GM19455 (cell line): ENCODE results near the gene PHACTR2.

Experiments used
- ATAC-seq: cut with Tn5 transposase; IDR thresholded peaks from one replicate; pipeline ENCODE4 v1.9.1; 2021; ENCODE audit not compliant: unreplicated experiment

PHACTR2 gene

DNA sequence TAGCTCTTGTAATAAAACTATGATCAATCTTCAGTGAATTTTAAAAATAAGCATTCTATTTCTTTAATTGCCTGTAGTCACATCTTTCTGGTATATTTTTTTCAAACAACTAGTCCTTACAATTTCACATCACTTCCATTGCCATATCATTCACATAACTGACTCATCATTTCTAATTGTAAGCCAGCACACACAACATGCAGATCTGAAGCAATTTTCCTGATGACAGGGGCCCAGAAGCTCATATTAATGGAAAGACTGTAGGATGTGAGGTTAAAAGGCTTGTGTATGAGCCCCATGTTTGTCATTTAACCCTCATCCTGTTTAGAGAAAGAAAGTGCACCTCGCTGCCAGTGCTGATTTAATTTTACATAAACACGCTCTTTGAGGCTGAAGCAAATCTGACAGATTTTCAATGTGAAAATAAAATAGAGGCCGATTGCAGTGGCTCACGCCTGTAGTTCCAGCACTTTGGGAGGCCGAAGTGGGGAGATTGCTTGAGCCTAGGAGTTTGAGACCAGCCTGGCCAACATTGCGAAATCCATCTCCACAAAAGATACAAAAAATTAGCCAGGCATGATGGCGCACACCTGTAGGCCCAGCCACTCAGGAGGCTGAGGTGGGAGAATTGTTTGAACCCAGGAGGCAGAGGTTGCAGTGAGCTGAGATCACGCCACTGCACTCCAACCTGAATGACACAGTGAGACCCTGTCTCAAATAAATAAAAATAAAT is 125.2 kb downstream of the PHACTR2 start:
- no peak for ATAC-seq

GRCh38 chr6:143803769-143804568 is 126.2 kb downstream of the PHACTR2 start:
- ATAC-seq = no peak

DNA sequence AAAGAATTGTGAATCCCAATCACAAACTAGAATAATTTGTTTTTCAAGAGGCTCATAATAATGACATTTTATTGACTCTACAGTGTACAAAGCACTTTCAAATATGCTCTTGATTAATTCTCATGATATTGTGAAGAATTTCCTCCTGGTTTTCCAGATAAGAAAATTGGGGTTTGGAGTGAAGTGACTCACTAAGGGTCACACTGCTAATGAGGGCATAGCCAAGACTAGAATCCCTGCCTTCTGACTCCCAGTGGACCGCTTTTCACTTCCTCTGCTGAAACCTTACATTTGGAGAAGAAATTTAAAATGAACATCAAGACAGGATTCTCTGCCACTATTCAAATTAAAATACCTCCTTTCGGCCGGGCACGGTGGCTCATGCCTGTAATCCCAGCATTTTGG is 127.1 kb downstream of the PHACTR2 start:
- no peak for ATAC-seq

DNA sequence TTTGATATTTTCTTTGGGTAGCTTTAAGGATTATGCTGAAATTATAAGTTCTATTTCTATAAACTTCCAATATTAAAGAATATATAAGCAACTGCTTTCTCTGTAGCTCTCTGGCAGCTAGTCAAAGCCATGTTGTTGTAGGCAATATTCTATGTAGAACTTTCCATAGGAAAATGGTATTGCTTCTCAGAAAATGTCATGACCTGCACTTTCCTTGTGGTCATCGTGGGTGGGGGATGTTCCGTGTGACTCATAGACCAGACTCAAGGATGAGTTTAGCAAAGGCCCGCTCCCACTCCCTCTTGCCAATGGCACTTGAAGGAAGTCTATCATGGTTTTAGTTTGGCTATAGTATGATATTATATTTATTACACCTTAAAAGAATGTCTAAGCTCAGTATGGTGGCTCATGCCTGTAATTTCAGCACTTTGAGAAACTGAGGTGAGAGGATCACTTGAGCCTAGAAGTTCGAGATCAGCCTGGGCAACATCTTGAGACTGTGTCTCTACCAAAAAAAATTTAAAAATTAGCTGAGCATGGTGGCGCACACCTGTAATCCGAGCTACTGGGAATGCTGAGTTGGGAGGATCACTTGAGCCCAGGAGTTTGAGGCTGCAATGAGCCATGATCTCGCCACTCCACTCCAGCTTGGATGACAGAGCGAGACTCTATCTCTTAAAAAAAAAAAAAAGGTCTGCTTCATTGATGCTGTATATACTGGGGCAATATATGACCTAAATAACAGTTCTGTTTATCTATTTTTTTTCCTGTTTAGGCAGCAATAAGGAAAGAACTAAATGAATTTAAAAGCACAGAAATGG is 128.7 kb downstream of the PHACTR2 start:
- ATAC-seq = no peak

DNA sequence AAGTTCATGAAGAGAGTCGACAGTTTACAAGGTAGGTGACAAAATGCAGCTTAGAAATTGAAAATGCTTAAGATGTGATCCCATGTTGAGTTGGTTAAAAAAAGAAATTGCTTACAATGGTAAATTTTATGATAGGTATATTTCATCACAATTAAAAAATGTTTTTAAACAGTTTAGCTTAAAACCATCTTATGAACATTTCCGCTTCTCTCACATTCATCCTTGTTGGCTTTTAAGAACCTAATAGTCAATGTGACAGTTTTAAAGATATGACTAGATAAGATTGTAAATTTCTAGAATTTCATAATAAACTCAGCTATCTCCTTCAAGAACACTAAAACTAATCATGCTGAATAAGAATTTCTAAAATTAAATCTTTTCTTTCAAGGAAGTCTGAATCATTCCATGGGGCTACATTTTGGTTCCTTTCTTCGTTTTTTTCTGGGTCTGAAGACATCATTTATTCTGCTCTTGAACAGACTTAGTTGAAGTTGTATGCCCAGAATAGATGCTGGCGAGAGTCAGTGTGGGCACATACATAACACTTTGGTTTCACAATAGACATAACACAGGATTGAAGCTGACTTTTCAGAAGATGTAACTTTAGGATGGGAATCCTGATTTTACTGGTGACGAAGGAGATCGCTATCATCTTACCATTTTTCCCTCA is 129.5 kb downstream of the PHACTR2 start:
- ATAC-seq = no peak

- no peak for ATAC-seq
These were observed 133.0 kb downstream of the PHACTR2 start for GRCh38 chr6:143810745-143811144.

- no peak for ATAC-seq
These were observed 133.9 kb downstream of the PHACTR2 start for GRCh38 chr6:143811501-143812157.

- no peak for ATAC-seq
These were observed 139.9 kb downstream of the PHACTR2 start for GRCh38 chr6:143817621-143818020.

- no peak for ATAC-seq
These were observed 143.6 kb downstream of the PHACTR2 start for GRCh38 chr6:143821359-143821758.

- ATAC-seq = no peak
These were observed 144.8 kb downstream of the PHACTR2 start for GRCh38 chr6:143822584-143823024.

- ATAC-seq = no peak
These were observed 145.8 kb downstream of the PHACTR2 start for GRCh38 chr6:143823548-143823947.

GRCh38 chr6:143828572-143828971 is 150.8 kb downstream of the PHACTR2 start:
- ATAC-seq = no peak

- no peak for ATAC-seq
These were observed 158.4 kb downstream of the PHACTR2 start for GRCh38 chr6:143836150-143836549.

GRCh38 chr6:143838395-143838794 is 160.6 kb downstream of the PHACTR2 start:
- no peak for ATAC-seq

DNA sequence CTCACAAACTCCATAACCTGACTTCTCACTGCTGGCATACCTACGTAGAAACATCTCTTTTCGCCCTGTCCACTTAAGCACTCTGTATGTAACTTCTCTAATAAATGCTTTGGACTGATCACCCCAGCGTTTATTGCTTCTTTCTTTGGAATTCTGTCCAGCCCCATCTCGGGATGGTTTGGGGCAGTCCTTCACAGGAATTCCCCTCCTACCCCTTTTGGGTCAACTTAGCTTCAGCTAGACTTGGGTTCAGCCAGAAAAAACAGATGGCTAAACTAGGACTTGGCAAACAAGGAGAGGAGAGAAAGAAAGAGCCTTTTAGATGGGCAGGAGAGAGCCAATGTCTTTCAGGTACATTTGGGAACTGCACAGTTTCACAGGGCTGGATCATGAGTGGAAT is 161.4 kb downstream of the PHACTR2 start:
- no peak for ATAC-seq

DNA sequence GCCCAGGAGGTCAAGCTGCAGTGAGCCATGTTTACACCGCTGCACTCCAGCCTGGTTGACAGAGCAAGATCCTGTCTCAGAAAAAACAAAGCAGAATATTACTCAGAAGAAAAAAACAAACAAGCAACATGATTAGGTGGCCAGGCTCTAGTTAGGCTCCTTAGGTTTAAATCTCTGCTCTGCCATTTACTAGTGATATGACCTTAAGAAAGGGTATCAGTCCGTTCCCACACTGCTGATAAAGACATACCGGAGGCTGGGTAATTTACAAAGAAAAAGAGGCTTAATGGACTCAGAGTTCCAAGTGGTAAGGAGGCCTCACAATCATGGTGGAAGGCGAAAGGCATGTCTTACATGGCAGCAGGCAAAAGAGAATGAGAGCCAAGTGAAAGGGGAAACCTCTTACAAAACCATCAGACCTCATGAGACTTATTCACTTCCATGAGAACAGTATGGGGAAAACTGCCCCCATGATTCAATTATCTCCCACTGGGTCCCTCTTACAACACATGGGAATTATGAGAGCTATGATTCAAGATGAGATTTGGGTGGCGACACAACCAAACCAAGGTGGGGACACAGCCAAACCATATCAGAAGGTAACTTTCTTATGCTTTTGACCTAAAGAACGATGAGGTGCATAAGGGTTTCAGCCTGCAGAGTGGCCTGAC is 163.0 kb downstream of the PHACTR2 start:
- no peak for ATAC-seq

- no peak for ATAC-seq
These were observed 164.7 kb downstream of the PHACTR2 start for GRCh38 chr6:143842461-143842901.

DNA sequence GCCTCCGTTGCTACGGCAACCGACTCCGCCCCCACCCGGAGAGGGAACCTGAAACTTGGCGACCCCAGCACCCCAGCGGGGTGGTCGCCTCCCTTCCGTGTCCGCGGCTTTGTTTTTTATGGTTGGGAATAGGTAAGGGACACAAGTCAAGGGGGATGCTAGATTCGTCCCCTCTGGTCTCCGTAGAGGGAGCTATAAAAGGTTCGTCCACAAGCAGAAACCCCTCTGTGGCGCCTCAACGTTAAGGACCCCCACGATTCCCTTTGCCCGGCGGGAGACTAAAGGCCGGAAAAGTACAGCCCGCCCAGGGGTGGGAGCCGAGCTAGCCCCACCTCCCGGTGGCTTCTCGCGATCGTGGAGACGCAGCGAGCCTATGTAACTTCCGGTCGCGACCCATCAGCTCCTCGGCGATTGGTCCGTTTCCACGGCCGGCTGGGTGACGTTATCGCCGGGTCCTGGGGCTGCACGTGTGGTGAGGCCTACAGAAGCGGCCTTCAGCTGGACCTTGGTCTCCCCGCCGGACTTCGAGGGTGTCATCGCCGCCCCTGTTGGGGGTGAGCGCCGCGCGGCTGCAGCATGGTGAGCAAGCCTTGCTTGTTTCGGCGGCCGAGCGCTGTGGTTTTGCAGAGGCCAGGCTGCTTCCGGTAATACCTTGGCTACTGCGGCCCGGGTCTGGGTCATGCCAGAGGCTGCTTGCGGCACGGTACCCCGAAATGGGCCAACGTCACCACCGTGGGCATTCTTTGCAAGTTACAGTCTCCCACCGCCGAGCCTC is 165.3 kb downstream of the PHACTR2 start, which contains the start of gene LTV1:
TSS of gene LTV1 (plus strand) at position 437 of the 775 bp plus-strand sequence. CDS start at position 577, 140 bp downstream.
- ATAC-seq = peak; percentile 100

DNA sequence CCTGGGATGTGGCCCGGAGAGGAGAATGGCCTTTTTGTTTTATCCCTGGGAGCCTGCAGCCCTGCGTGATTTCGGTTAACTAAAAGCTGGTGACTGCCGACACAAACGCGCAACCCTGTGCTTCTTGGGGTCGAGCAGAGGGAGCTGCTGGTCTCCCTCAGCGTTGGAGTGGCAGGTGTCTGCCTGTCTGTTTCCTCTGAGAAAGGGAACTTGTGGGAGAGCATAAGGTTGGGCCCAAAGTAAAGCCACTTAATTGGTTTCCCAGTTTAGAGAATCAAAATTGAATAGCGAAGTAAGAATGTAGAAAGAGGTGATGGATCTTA is 165.9 kb downstream of the PHACTR2 start:
- ATAC-seq = peak; percentile 7
